ENCODE measurements around the gene ALKBH3. TPM values are rescaled to one million over a fixed set of nuclear protein-coding genes. Genes with fewer than 3 reads are reported as not detected.

Gene ALKBH3
- total RNA-seq, 2 donors from 2014 or later: 81.7 to 84.4 TPM

DNA sequence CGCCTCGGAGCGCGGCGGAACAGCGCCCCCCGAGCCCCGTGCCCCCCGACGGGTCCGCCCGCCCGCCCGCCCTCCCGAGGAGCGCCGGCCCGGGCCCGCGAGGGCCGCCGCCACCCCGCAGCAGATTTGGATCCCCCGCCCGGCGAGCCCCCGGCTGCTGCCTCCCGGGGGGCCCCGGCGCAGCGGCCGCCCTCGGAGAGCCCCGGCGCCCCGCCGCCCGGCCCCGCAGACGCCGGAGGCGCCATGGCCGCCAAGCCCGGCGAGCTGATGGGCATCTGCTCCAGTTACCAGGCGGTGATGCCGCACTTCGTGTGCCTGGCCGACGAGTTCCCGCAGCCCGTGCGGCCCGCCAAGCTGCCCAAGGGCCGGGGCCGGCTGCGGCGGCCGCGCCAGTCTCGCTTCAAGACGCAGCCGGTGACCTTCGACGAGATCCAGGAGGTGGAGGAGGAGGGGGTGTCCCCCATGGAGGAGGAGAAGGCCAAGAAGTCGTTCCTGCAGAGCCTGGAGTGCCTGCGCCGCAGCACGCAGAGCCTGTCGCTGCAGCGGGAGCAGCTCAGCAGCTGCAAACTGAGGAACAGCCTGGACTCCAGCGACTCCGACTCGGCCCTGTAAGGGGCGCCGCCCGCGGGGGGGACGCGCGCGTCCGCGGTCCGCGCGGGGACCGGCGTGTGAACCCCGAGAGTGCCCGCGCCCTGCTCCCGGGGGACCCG, 62.2 kb downstream of the ALKBH3 start:
- Mint-ChIP-seq H3K9me3 (no peaks in the 10 kb centered on the region), H3K27me3 (ENCODE audit: low read depth) (peaks cover 83% of the 10 kb centered on the region), H3K36me3 (ENCODE audit: insufficient read depth in 2 of 2) (peaks cover 6 to 8% of the 10 kb centered on the region in 2 donors), H3K4me1 (ENCODE audit: low read depth) (peaks cover 24% of the 10 kb centered on the region), H3K27ac (no peak overlapping the region), H3K4me3 (peak overlapping the region; percentile 85 to 89)
- peak in 1 of 2 donors; percentile 39 for DNase-seq
- peak; percentile 27 to 34 for ATAC-seq (replicated peaks in 1 of 2)

- H3K36me3 Mint-ChIP-seq (ENCODE audit: insufficient read depth in 2 of 2): peaks cover 6 to 8% of the 10 kb centered on the region in 2 donors
- peaks cover 24% of the 10 kb centered on the region for H3K4me1 Mint-ChIP-seq (ENCODE audit: low read depth)
- peak overlapping the region; percentile 71 for H3K27ac Mint-ChIP-seq
- H3K27me3 Mint-ChIP-seq (ENCODE audit: low read depth): peaks cover 77% of the 10 kb centered on the region
- DNase-seq (peak in 1 of 2 donors; percentile 8), ATAC-seq (replicated peaks in 1 of 2) (no peak)
- H3K9me3 Mint-ChIP-seq: no peaks in the 10 kb centered on the region
- H3K4me3 Mint-ChIP-seq: peak overlapping the region; percentile 94 to 99
These were observed 62.8 kb downstream of the ALKBH3 start for GRCh38 chr11:43943372-43943930.

- H3K9me3 Mint-ChIP-seq: no peaks in the 10 kb centered on the region
- peaks cover 24% of the 10 kb centered on the region for H3K4me1 Mint-ChIP-seq (ENCODE audit: low read depth)
- peaks cover 6 to 8% of the 10 kb centered on the region in 2 donors for H3K36me3 Mint-ChIP-seq (ENCODE audit: insufficient read depth in 2 of 2)
- peaks cover 76% of the 10 kb centered on the region for H3K27me3 Mint-ChIP-seq (ENCODE audit: low read depth)
- ATAC-seq (replicated peaks in 1 of 2) (peak; percentile 12 to 72), DNase-seq (peak; percentile 18 to 74)
- peak overlapping the region; percentile 13 for H3K27ac Mint-ChIP-seq
- peak overlapping the region; percentile 94 to 99 for H3K4me3 Mint-ChIP-seq
These were observed 63.5 kb downstream of the ALKBH3 start for GRCh38 chr11:43943931-43944751.

GRCh38 chr11:43944761-43945311, 64.2 kb downstream of the ALKBH3 start:
- peak; percentile 40 to 44 for ATAC-seq (replicated peaks in 1 of 2)
- peak overlapping the region; percentile 13 for H3K27ac Mint-ChIP-seq
- H3K9me3 Mint-ChIP-seq: no peaks in the 10 kb centered on the region

GRCh38 chr11:43947003-43947500, 66.4 kb downstream of the ALKBH3 start:
- Mint-ChIP-seq H3K27ac (no peak overlapping the region), H3K27me3 (ENCODE audit: low read depth) (peaks cover 62% of the 10 kb centered on the region), H3K36me3 (ENCODE audit: insufficient read depth in 2 of 2) (peaks cover 4 to 6% of the 10 kb centered on the region in 2 donors), H3K9me3 (no peaks in the 10 kb centered on the region), H3K4me1 (ENCODE audit: low read depth) (peaks cover 18% of the 10 kb centered on the region), H3K4me3 (no peak overlapping the region)
- DNase-seq: no peak
- ATAC-seq (replicated peaks in 1 of 2): no peak

More at GRCh38 chr11:43944761-43945311, 64.2 kb downstream of the ALKBH3 start:
- peak; percentile 83 to 87 for DNase-seq
- Mint-ChIP-seq H3K27me3 (ENCODE audit: low read depth) (peaks cover 71% of the 10 kb centered on the region), H3K36me3 (ENCODE audit: insufficient read depth in 2 of 2) (peaks cover 6 to 8% of the 10 kb centered on the region in 2 donors), H3K4me1 (ENCODE audit: low read depth) (peaks cover 24% of the 10 kb centered on the region), H3K4me3 (peak overlapping the region; percentile 94 to 99)

GRCh38 chr11:43947815-43948214, 67.2 kb downstream of the ALKBH3 start:
- Mint-ChIP-seq H3K27ac (no peak overlapping the region), H3K4me3 (no peak overlapping the region), H3K27me3 (ENCODE audit: low read depth) (peaks cover 69% of the 10 kb centered on the region), H3K36me3 (ENCODE audit: insufficient read depth in 2 of 2) (peaks cover 4 to 6% of the 10 kb centered on the region in 2 donors), H3K4me1 (ENCODE audit: low read depth) (peaks cover 18% of the 10 kb centered on the region), H3K9me3 (no peaks in the 10 kb centered on the region)
- DNase-seq (no peak), ATAC-seq (replicated peaks in 1 of 2) (no peak)

GRCh38 chr11:43948341-43949225, 68.0 kb downstream of the ALKBH3 start:
- DNase-seq (no peak), ATAC-seq (replicated peaks in 1 of 2) (no peak)
- Mint-ChIP-seq H3K36me3 (ENCODE audit: insufficient read depth in 2 of 2) (peaks cover under 1 to 3% of the 10 kb centered on the region in 2 donors), H3K4me3 (no peak overlapping the region), H3K9me3 (no peaks in the 10 kb centered on the region), H3K27ac (no peak overlapping the region), H3K27me3 (ENCODE audit: low read depth) (peaks cover 68% of the 10 kb centered on the region), H3K4me1 (ENCODE audit: low read depth) (peaks cover 15% of the 10 kb centered on the region)

GRCh38 chr11:43950311-43950855, 69.8 kb downstream of the ALKBH3 start:
- Mint-ChIP-seq H3K9me3 (no peaks in the 10 kb centered on the region), H3K27me3 (ENCODE audit: low read depth) (peaks cover 62% of the 10 kb centered on the region)
- no peak for ATAC-seq (replicated peaks in 1 of 2)

GRCh38 chr11:43951231-43951630, 70.6 kb downstream of the ALKBH3 start:
- ATAC-seq (replicated peaks in 1 of 2) (no peak), DNase-seq (no peak)
- Mint-ChIP-seq H3K9me3 (no peaks in the 10 kb centered on the region), H3K36me3 (ENCODE audit: insufficient read depth in 2 of 2) (no peaks in the 10 kb centered on the region), H3K27ac (no peak overlapping the region), H3K4me3 (no peak overlapping the region), H3K4me1 (ENCODE audit: low read depth) (no peaks in the 10 kb centered on the region), H3K27me3 (ENCODE audit: low read depth) (peaks cover 59% of the 10 kb centered on the region)

More at GRCh38 chr11:43950311-43950855, 69.8 kb downstream of the ALKBH3 start:
- no peak for DNase-seq
- no peak overlapping the region for H3K27ac Mint-ChIP-seq
- H3K36me3 Mint-ChIP-seq (ENCODE audit: insufficient read depth in 2 of 2): no peaks in the 10 kb centered on the region
- H3K4me1 Mint-ChIP-seq (ENCODE audit: low read depth): no peaks in the 10 kb centered on the region
- H3K4me3 Mint-ChIP-seq: no peak overlapping the region

- DNase-seq: no peak
- Mint-ChIP-seq H3K4me3 (no peak overlapping the region), H3K9me3 (no peaks in the 10 kb centered on the region), H3K27me3 (ENCODE audit: low read depth) (peaks cover 51% of the 10 kb centered on the region), H3K4me1 (ENCODE audit: low read depth) (no peaks in the 10 kb centered on the region), H3K27ac (no peak overlapping the region), H3K36me3 (ENCODE audit: insufficient read depth in 2 of 2) (no peaks in the 10 kb centered on the region)
- no peak for ATAC-seq (replicated peaks in 1 of 2)
These were observed 71.4 kb downstream of the ALKBH3 start for GRCh38 chr11:43952020-43952400.

DNA sequence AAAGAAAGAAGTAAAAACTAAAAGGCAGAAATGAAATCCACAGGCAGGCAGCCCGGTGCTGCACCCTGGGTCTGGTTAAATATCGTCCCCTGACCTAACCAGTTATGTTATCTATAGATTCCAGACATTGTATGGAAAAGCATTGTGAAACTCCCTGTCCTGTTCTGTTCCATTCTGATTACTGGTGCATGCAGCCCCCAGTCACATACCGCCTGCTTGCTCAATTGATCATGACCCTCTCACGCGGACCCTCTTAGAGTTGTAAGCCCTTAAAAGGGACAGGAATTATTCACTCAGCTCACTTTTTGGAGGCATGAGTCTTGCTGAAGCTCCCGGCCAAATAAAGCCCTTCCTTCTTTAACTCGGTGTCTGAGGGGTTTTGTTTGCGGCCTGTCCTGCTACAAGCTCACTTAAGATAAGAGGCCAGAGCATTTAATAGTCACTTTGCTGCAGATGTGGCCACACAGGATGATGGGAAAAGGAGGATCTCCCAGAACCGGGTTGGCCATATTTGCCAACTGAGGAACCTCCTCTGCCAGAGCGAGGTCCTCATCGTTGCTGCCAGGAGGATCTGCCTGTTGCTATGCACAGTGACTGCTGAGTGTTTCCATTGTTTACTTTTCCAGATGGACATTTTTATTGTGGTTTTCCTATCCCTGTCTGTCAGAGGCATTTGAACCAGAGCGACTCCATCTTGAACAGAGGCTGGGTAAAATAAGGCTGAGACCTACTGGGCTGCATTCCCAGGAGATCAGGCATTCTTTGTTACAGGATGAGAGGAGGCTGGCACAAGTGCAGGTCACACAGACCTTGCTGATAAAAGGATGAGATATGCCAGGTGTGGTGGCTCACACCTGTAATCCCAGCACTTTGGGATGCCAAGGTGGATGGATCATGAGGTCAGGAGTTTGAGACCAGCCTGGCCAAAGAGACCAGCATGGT, 72.0 kb downstream of the ALKBH3 start:
- DNase-seq (no peak), ATAC-seq (replicated peaks in 1 of 2) (no peak)
- Mint-ChIP-seq H3K36me3 (ENCODE audit: insufficient read depth in 2 of 2) (no peaks in the 10 kb centered on the region), H3K27me3 (ENCODE audit: low read depth) (peaks cover 45% of the 10 kb centered on the region), H3K27ac (no peak overlapping the region), H3K4me1 (ENCODE audit: low read depth) (no peaks in the 10 kb centered on the region), H3K4me3 (no peak overlapping the region), H3K9me3 (no peaks in the 10 kb centered on the region)
